ENCODE measurements around the gene MEST.
"Not testable (repeated sequence)": the region's sequence is repeated elsewhere in the genome, so short reads cannot be mapped to it uniquely, and the experiment has no call there.

Gene MEST

GRCh38 chr7:130491841-130492522 lies at the start of gene MEST:
TSS of gene MEST (plus strand) at chr7:130492085. CDS start at chr7:130492314, 229 bp downstream.
- no peak for DNase-seq (ENCODE audit: low read depth in 3 of 3, low spot score in 1 of 3)

GRCh38 chr7:130442601-130443000 lies 49.3 kb upstream of the MEST start:
- DNase-seq (ENCODE audit: low read depth in 3 of 3, low spot score in 1 of 3): no peak

- no peak for DNase-seq (ENCODE audit: low read depth in 3 of 3, low spot score in 1 of 3)
Measured at GRCh38 chr7:130444234-130444633, 47.7 kb upstream of the MEST start.

- DNase-seq (ENCODE audit: low read depth in 3 of 3, low spot score in 1 of 3): no peak
Measured at GRCh38 chr7:130444751-130445407, 47.0 kb upstream of the MEST start.

- DNase-seq (ENCODE audit: low read depth in 3 of 3, low spot score in 1 of 3): no peak
Measured at GRCh38 chr7:130446259-130446658, 45.6 kb upstream of the MEST start.

- not testable (repeated sequence) for DNase-seq (ENCODE audit: low read depth in 3 of 3, low spot score in 1 of 3)
Measured at GRCh38 chr7:130451344-130451743, 40.5 kb upstream of the MEST start.

- no peak for DNase-seq (ENCODE audit: low read depth in 3 of 3, low spot score in 1 of 3)
Measured at GRCh38 chr7:130452951-130453350, 38.9 kb upstream of the MEST start.

- DNase-seq (ENCODE audit: low read depth in 3 of 3, low spot score in 1 of 3): no peak
Measured at GRCh38 chr7:130454959-130455358, 36.9 kb upstream of the MEST start.

- DNase-seq (ENCODE audit: low read depth in 3 of 3, low spot score in 1 of 3): no peak
Measured at GRCh38 chr7:130458257-130458656, 33.6 kb upstream of the MEST start.

- DNase-seq (ENCODE audit: low read depth in 3 of 3, low spot score in 1 of 3): no peak
Measured at GRCh38 chr7:130461272-130461671, 30.6 kb upstream of the MEST start.

GRCh38 chr7:130463553-130464434 lies 28.1 kb upstream of the MEST start:
- no peak for DNase-seq (ENCODE audit: low read depth in 3 of 3, low spot score in 1 of 3)

GRCh38 chr7:130468612-130469011 lies 23.3 kb upstream of the MEST start:
- DNase-seq (ENCODE audit: low read depth in 3 of 3, low spot score in 1 of 3): no peak

- no peak for DNase-seq (ENCODE audit: low read depth in 3 of 3, low spot score in 1 of 3)
Measured at GRCh38 chr7:130471974-130472373, 19.9 kb upstream of the MEST start.

GRCh38 chr7:130473289-130473688 lies 18.6 kb upstream of the MEST start:
- no peak for DNase-seq (ENCODE audit: low read depth in 3 of 3, low spot score in 1 of 3)

- DNase-seq (ENCODE audit: low read depth in 3 of 3, low spot score in 1 of 3): no peak
Measured at GRCh38 chr7:130473876-130474275, 18.0 kb upstream of the MEST start.

GRCh38 chr7:130475776-130476175 lies 16.1 kb upstream of the MEST start:
- no peak for DNase-seq (ENCODE audit: low read depth in 3 of 3, low spot score in 1 of 3)

GRCh38 chr7:130476297-130477150 lies 15.4 kb upstream of the MEST start:
- no peak for DNase-seq (ENCODE audit: low read depth in 3 of 3, low spot score in 1 of 3)

GRCh38 chr7:130478991-130479390 lies 12.9 kb upstream of the MEST start:
- no peak for DNase-seq (ENCODE audit: low read depth in 3 of 3, low spot score in 1 of 3)

GRCh38 chr7:130479716-130480400 lies 12.0 kb upstream of the MEST start:
- DNase-seq (ENCODE audit: low read depth in 3 of 3, low spot score in 1 of 3): no peak

GRCh38 chr7:130481898-130482297 lies 10.0 kb upstream of the MEST start:
- no peak for DNase-seq (ENCODE audit: low read depth in 3 of 3, low spot score in 1 of 3)
